C4-2B (cell line): Measurements from ENCODE around the gene ANKRD55.

Experiments
- ZFX ChIP-seq: fragments of 450-650 bp; IDR thresholded peaks from 2 replicates; pipeline ENCODE4 v1.6.1; 2017
- TF ChIP-seq, protein P1 (sequence below): fragments of 450-650 bp; conservative IDR thresholded peaks from 2 replicates; pipeline ENCODE4 v1.5.1; 2017; ENCODE audit warnings: mild to moderate bottlenecking

DNA sequence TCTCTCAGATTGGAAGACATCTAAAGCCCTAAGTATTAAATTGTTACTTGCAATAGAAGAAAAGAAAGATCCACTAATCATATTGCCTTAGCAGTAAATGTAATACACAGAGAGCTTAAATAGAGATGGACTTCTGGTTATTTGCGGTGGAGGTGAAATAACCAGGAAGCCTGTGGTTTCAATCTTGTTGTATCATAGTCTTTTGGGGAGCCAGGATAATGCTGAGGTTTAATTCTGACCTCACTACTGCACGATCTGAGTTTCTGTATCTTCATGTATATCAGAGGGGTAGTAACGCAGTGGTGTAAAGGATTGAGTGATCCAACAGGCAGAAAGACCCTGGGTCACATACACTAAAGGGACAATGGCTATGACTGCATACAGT lies 71.7 kb downstream of the ANKRD55 start:
- TF ChIP-seq, protein P1, sequence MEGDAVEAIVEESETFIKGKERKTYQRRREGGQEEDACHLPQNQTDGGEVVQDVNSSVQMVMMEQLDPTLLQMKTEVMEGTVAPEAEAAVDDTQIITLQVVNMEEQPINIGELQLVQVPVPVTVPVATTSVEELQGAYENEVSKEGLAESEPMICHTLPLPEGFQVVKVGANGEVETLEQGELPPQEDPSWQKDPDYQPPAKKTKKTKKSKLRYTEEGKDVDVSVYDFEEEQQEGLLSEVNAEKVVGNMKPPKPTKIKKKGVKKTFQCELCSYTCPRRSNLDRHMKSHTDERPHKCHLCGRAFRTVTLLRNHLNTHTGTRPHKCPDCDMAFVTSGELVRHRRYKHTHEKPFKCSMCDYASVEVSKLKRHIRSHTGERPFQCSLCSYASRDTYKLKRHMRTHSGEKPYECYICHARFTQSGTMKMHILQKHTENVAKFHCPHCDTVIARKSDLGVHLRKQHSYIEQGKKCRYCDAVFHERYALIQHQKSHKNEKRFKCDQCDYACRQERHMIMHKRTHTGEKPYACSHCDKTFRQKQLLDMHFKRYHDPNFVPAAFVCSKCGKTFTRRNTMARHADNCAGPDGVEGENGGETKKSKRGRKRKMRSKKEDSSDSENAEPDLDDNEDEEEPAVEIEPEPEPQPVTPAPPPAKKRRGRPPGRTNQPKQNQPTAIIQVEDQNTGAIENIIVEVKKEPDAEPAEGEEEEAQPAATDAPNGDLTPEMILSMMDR: no peak
- TF ChIP-seq ZFX: no peak
